HepG2 (cell line): ENCODE measurements around the gene PC. TPM values are rescaled to one million over a fixed set of nuclear protein-coding genes. Genes with fewer than 3 reads are reported as not detected.
A peak's percentile ranks its signal among the peaks of the same experiment; 100 is the strongest.

ENCODE experiments used
- ATAC-seq: fragments of 200-7000 bp; cut with Tn5 transposase; 3 replicates; pipeline ENCODE4 v1.9.1; 2020; ENCODE audit warnings: mild to moderate bottlenecking, moderate library complexity
- BruUV-seq: library from RNA; stranded (reverse); fragments of 400-500 nt; replicated peaks from 2 replicates; lab custom pipeline; 2021; lab: Mats Ljungman, UMichigan
- CTCF ChIA-PET: fragments of 300-600 bp; formaldehyde crosslinking; extraction: SDS; loops from one replicate; lab custom pipeline; 2021; ENCODE audit warnings: low total read pairs, inconsistent platforms, low intra/inter-chr PET ratio; lab: Yijun Ruan, JAX
- POLR2A ChIA-PET: fragments of 350-600 bp; sonication (Branson Sonifier 250); formaldehyde crosslinking; loops from one replicate; lab custom pipeline; 2020; ENCODE audit warnings: antibody characterized with exemption, inconsistent platforms; lab: Yijun Ruan, JAX
- DNase-seq: peaks from one replicate; pipeline ENCODE4 v3.0.0-alpha.2; 2015; ENCODE audit warnings: low spot score
- FAIRE-seq: peaks from 3 replicates; lab custom pipeline; 2011; peaks lifted over from hg19 to GRCh38; lab: Jason Lieb, UNC
- H2AFZ ChIP-seq: one replicate; pipeline ENCODE4 v1.6.1; 2011; ENCODE audit warnings: low read length, inconsistent platforms
- H3K27ac ChIP-seq: fragments of 300-600 bp; 3 replicates; pipeline ENCODE4 v1.8.0; 2011; ENCODE audit warnings: mixed run types, mild to moderate bottlenecking, mixed read lengths, low read length, inconsistent platforms; ENCODE audit not compliant: insufficient read depth; ENCODE audit errors: extremely low read length
- H3K27me3 ChIP-seq, 2 experiments: fragments of 200-600 bp in 1 of 2; 2 replicates in 1 of 2; 3 replicates in 1 of 2; pipeline versions ENCODE4 v1.6.0 to v1.8.0; 2011; ENCODE audit warnings: low read length in 2 of 2, mild to moderate bottlenecking in 2 of 2, moderate library complexity in 2 of 2, inconsistent platforms in 1 of 2; ENCODE audit not compliant: insufficient read depth in 2 of 2, control insufficient read depth in 1 of 2
- H3K36me3 ChIP-seq, 2 experiments: fragments of 200-600 bp in 1 of 2; replicated peaks in 1 of 2; 2 replicates in 1 of 2; 3 replicates in 1 of 2; pipeline versions ENCODE4 v1.5.1 to v1.8.0; 2011; ENCODE audit warnings: low read length in 2 of 2, inconsistent platforms in 1 of 2; ENCODE audit not compliant: insufficient read depth in 2 of 2, control insufficient read depth in 1 of 2
- H3K4me1 ChIP-seq: 2 replicates; pipeline ENCODE4 v1.5.1; 2012; ENCODE audit warnings: low read length, inconsistent platforms; ENCODE audit not compliant: insufficient read depth
- H3K4me2 ChIP-seq: 2 replicates; pipeline ENCODE4 v1.6.0; 2011; ENCODE audit warnings: low read depth, low read length, inconsistent platforms
- H3K4me3 ChIP-seq, 3 experiments: fragments of 200-600 bp in 1 of 3; sonication (generic), shearing (Covaris generic) in 1 of 3; replicated peaks in 1 of 3; 2 replicates each; pipeline ENCODE4 v1.5.1; 2011 to 2016; ENCODE audit warnings: low read length in 3 of 3, inconsistent platforms in 2 of 3, low read depth in 2 of 3, mild to moderate bottlenecking in 2 of 3, control low read depth in 1 of 3, mixed read lengths in 1 of 3; ENCODE audit not compliant: insufficient read depth in 1 of 3
- H3K79me2 ChIP-seq: one replicate; pipeline ENCODE4 v1.6.1; 2011; ENCODE audit warnings: low read length, inconsistent platforms; ENCODE audit not compliant: insufficient read depth
- H3K9ac ChIP-seq: 2 replicates; pipeline ENCODE4 v1.6.0; 2011; ENCODE audit warnings: mild to moderate bottlenecking, low read depth, low read length, inconsistent platforms; ENCODE audit not compliant: insufficient read depth
- H3K9me3 ChIP-seq: 2 replicates; pipeline ENCODE4 v1.5.1; 2012; ENCODE audit warnings: mild to moderate bottlenecking, low read length
- H4K20me1 ChIP-seq: 2 replicates; pipeline ENCODE4 v1.6.0; 2011; ENCODE audit warnings: inconsistent platforms, mild to moderate bottlenecking, low read length, moderate library complexity; ENCODE audit not compliant: insufficient read depth
- CEBPB ChIP-seq: IDR thresholded peaks from 2 replicates; pipeline ENCODE4 v1.6.1; 2011; ENCODE audit warnings: low read depth, low read length, improper control_type of control experiment, borderline replicate concordance
- CEBPG ChIP-seq: IDR thresholded peaks from 2 replicates; pipeline ENCODE4 v1.6.1; 2016
- FOXA1 ChIP-seq, 2 experiments: fragments of 450-650 bp in 1 of 2; sonication (generic) in 1 of 2; formaldehyde crosslinking in 1 of 2; IDR thresholded peaks; 2 replicates each; pipeline versions ENCODE4 v1.4.0 to v1.6.1; 2016 to 2020; ENCODE audit warnings: missing genetic modification reagents in 1 of 2
- GATAD2A ChIP-seq: IDR thresholded peaks from 2 replicates; pipeline ENCODE4 v1.6.1; 2016
- KDM1A ChIP-seq: IDR thresholded peaks from 2 replicates; pipeline ENCODE4 v1.6.1; 2016; ENCODE audit warnings: missing compliant biosample characterization
- MEIS2 ChIP-seq: sonication (generic); formaldehyde crosslinking; IDR thresholded peaks from 2 replicates; pipeline ENCODE4 v1.9.0; 2021; ENCODE audit warnings: mild to moderate bottlenecking, missing genetic modification reagents
- MTA1 ChIP-seq: sonication (generic); formaldehyde crosslinking; IDR thresholded peaks from 2 replicates; pipeline ENCODE4 v1.4.0; 2020; ENCODE audit warnings: missing genetic modification reagents, mild to moderate bottlenecking, borderline replicate concordance
- ONECUT2 ChIP-seq: sonication (generic); formaldehyde crosslinking; IDR thresholded peaks from 2 replicates; pipeline ENCODE4 v1.4.0; 2020; ENCODE audit warnings: missing genetic modification reagents
- SMC3 ChIP-seq: IDR thresholded peaks from 2 replicates; pipeline ENCODE4 v1.6.1; 2011; ENCODE audit warnings: low read length, improper control_type of control experiment
- TEAD3 ChIP-seq: optimal IDR thresholded peaks from 2 replicates; pipeline ENCODE3; 2016; ENCODE audit warnings: borderline replicate concordance
- ZMYM3 ChIP-seq: sonication (generic); formaldehyde crosslinking; IDR thresholded peaks from 2 replicates; pipeline ENCODE4 v1.5.1; 2020; ENCODE audit warnings: mild to moderate bottlenecking, missing genetic modification reagents
- ZNF10 ChIP-seq: sonication (generic); formaldehyde crosslinking; IDR thresholded peaks from 2 replicates; pipeline ENCODE4 v1.4.0; 2020; ENCODE audit warnings: mild to moderate bottlenecking, low read depth, missing genetic modification reagents, borderline replicate concordance
- ZNF34 ChIP-seq: sonication (generic); formaldehyde crosslinking; IDR thresholded peaks from 2 replicates; pipeline ENCODE4 v1.4.0; 2020; ENCODE audit warnings: mild to moderate bottlenecking, missing genetic modification reagents, borderline replicate concordance
- ZNF780A ChIP-seq: sonication (generic); formaldehyde crosslinking; IDR thresholded peaks from 2 replicates; pipeline ENCODE4 v1.8.0; 2022; ENCODE audit warnings: mild to moderate bottlenecking, missing genetic modification reagents, moderate library complexity
- WGBS: methylation state at CpG from one replicate; pipeline ENCODE4 v1.1.6; 2017; ENCODE audit warnings: low lambda C conversion rate; 5-methylcytosine and 5-hydroxymethylcytosine counted together
- in situ Hi-C: cut with HindIII; loops from 2 replicates; pipeline ENCODE4 v1.10.0; 2017; ENCODE audit warnings: low pct_unique_long_range_greater_than_20kb; ENCODE audit not compliant: extremely low pct_ligation_motif_present
- intact Hi-C: fragments of 100-400 bp; cut with micrococcal nuclease; formaldehyde crosslinking; loops from one replicate; pipeline ENCODE4 v1.10.0; 2022; ENCODE audit not compliant: unreplicated experiment
- polyA plus RNA-seq, 8 experiments: library from polyadenylated mRNA; depleted of rRNA in 3 of 8; stranded (reverse) in 7 of 8; unstranded in 1 of 8; fragments of >200 nt; fragmentation: Illumina TruSeq in 4 of 8; extraction: Trizol in 4 of 8; gene quantifications; 2 replicates each; pipeline versions ENCODE4 v1.2.1 to v1.2.3, GENCODE V29; 2011 to 2016; ENCODE audit warnings: low read depth in 4 of 8, missing spikeins in 1 of 8, mixed read lengths in 1 of 8; ENCODE audit not compliant: insufficient read depth in 1 of 8
- total RNA-seq, 5 experiments: library from RNA; depleted of rRNA; stranded (reverse); fragments of >200 nt; fragmentation: Illumina TruSeq; extraction: Trizol; gene quantifications; 2 replicates each; pipeline ENCODE4 v1.2.3, GENCODE V29; 2016; ENCODE audit warnings: low read depth in 1 of 5
- TF ChIP-seq, protein P1 (sequence below): IDR thresholded peaks from 2 replicates; pipeline ENCODE4 v1.6.1; 2016; ENCODE audit warnings: low read depth, borderline replicate concordance

Gene PC
- total and polyA plus RNA-seq, 2 of the 13 experiments (the other 11 are each of a cell fraction or from before 2014, with no cell fraction given) = 29.0 to 39.0 TPM

GRCh38 chr11:66936311-66936711 is 21.9 kb downstream of the PC start:
- Histone ChIP-seq H3K27me3 (no peaks in the 10 kb centered on the region), H2AFZ (no peak overlapping the region), H3K4me3 (no peak overlapping the region), H3K79me2 (no peaks in the 10 kb centered on the region), H3K4me1 (peaks cover 29% of the 10 kb centered on the region), H4K20me1 (no peaks in the 10 kb centered on the region), H3K4me2 (no peak overlapping the region), H3K36me3 (no peaks in the 10 kb centered on the region; a peak in 1 of 5 replicates), H3K9ac (no peak overlapping the region), H3K9me3 (no peaks in the 10 kb centered on the region), H3K27ac (no peak overlapping the region)
- TF ChIP-seq MTA1 (CRISPR knock-in tag) (no peak), ZNF10 (CRISPR knock-in tag) (no peak), ZNF34 (no peak), ZNF780A (CRISPR knock-in tag) (no peak), GATAD2A (CRISPR knock-in tag) (no peak), CEBPG (CRISPR knock-in tag) (peak; percentile 73), ZMYM3 (CRISPR knock-in tag) (peak; percentile 38; the same call in 1 of the 2 replicates), CEBPB (peak; percentile 92), FOXA1 (IDR thresholded peaks at IDR 0.05) (no peak), FOXA1 (CRISPR knock-in tag; IDR thresholded peaks at IDR 0.05) (peak; percentile 46; the same call in 1 of the 2 replicates), SMC3 (0 out of 2 replicates have a peak, but pooled peaks have one; percentile 1), TEAD3 (CRISPR knock-in tag) (peak; percentile 24), ONECUT2 (CRISPR knock-in tag) (no peak), KDM1A (CRISPR knock-in tag) (peak; percentile 48; the same call in 1 of the 2 replicates), MEIS2 (no peak)
- TF ChIP-seq, protein P1, sequence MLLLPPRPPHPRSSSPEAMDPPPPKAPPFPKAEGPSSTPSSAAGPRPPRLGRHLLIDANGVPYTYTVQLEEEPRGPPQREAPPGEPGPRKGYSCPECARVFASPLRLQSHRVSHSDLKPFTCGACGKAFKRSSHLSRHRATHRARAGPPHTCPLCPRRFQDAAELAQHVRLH (CRISPR knock-in tag) = no peak
- DNase-seq = peak; percentile 50
- WGBS = 42% methylated on average over 2 of the region's 2 CpGs
- FAIRE-seq = no peak
- ChIA-PET CTCF (no interaction called here), POLR2A (interaction anchor here (1.1 to 1.4 kb wide), 4 partner anchors 14 to 60 kb away, joined by 3 to 7 read pairs (median 4); partner anchors contain the start of gene PC)
- intact Hi-C loops (no loop called here), in situ Hi-C loops (no loop called here)
- BruUV-seq = no TSS peak
- peak; percentile 49; the same call in 2 of the 3 replicates for ATAC-seq
